Activated naive CD4-positive, alpha-beta T cell treated with anti-CD3 and anti-CD28 coated beads, Interleukin-2, amount 50 U/mL, for 72 hours (primary cell): ENCODE data around the gene RAB3IP. TPM values are rescaled to one million over a fixed set of nuclear protein-coding genes. Genes with fewer than 3 reads are reported as not detected.
"Not testable (repeated sequence)": the region's sequence is repeated elsewhere in the genome, so short reads cannot be mapped to it uniquely, and the experiment has no call there.

ENCODE experiments used
- ATAC-seq, 2 donors: fragments of 150-1000 bp; cut with Tn5 transposase; 2 replicates each; pipeline ENCODE4 v1.10.0; 2021; ENCODE audit warnings: mild to moderate bottlenecking in 2 of 2, moderate library complexity in 2 of 2
- DNase-seq, 2 donors: peaks; one replicate each; pipeline ENCODE4 v3.0.0; 2021 to 2022; ENCODE audit warnings: low spot score in 2 of 2
- H3K27ac Mint-ChIP-seq, 2 donors: one replicate each; pipeline ENCODE4 v1.8.0; 2022; ENCODE audit warnings: mild to moderate bottlenecking in 2 of 2, mixed read lengths in 2 of 2
- H3K36me3 Mint-ChIP-seq, 2 donors: one replicate each; pipeline ENCODE4 v1.8.0; 2022; ENCODE audit warnings: mixed read lengths in 2 of 2
- H3K9me3 Mint-ChIP-seq, 2 donors: one replicate each; pipeline ENCODE4 v1.8.0; 2022; ENCODE audit warnings: mixed read lengths in 2 of 2
- total RNA-seq, 2 donors: library from RNA; stranded (reverse); gene quantifications; one replicate each; pipeline ENCODE4 v1.2.3, GENCODE V29; 2022

RAB3IP gene
- total RNA-seq, 2 donors from 2014 or later: 23.1 to 44.8 TPM

DNA sequence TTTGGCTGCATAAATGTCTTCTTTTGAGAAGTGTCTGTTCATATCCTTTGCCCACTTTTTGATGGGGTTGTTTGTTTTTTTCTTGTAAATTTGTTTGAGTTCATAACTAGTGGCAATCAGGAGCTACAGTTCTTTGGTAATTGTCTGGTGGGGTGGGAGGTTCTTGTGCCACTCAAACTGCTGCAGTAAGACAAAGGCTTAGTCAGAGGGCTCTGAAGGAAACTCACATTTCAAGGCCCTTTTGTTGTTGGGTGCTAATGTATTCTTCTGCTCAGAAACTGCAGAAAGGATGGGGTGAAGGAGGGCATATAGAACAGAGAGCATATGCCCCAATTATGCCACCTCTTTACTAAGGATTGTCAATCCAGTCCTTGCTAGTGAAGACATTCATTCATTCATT is 108.3 kb downstream of the RAB3IP start:
- no peaks in the 10 kb centered on the region for H3K36me3 Mint-ChIP-seq
- ATAC-seq (no peak), DNase-seq (no peak)
- H3K9me3 Mint-ChIP-seq: no peaks in the 10 kb centered on the region
- H3K27ac Mint-ChIP-seq: no peak overlapping the region

GRCh38 chr12:69851976-69852375 is 113.3 kb downstream of the RAB3IP start:
- Mint-ChIP-seq H3K9me3 (no peaks in the 10 kb centered on the region), H3K36me3 (no peaks in the 10 kb centered on the region), H3K27ac (no peak overlapping the region)
- DNase-seq (no peak), ATAC-seq (no peak)

DNA sequence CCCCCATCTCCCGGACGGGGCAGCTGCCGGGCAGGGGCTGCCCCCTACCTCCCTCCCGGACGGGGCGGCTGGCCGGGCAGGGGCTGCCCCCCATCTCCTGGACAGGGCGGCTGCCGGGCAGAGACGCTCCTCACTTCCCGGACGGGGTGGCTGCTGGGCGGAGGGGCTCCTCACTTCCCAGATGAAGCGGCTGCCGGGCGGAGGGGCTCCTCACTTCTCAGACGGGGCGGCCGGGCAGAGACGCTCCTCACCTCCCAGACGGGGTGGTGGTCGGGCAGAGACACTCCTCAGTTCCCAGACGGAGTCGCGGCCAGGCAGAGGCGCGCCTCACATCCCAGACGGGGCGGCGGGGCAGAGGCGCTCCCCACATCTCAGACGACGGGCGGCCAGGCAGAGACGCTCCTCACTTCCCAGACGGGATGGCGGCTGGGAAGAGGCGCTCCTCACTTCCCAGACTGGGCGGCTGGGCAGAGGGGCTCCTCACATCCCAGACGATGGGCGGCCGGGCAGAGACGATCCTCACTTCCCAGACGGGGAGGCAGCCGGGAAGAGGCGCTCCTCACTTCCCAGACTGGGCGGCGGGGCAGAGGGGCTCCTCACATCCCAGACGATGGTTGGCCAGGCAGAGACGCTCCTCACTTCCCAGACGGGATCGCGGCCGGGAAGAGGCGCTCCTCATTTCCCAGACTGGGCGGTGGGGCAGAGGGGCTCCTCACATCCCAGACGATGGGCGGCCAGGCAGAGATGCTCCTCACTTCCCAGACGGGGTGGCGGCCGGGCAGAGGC is 114.7 kb downstream of the RAB3IP start:
- not testable (repeated sequence) for H3K27ac Mint-ChIP-seq, H3K9me3 Mint-ChIP-seq, ATAC-seq, DNase-seq, H3K36me3 Mint-ChIP-seq

DNA sequence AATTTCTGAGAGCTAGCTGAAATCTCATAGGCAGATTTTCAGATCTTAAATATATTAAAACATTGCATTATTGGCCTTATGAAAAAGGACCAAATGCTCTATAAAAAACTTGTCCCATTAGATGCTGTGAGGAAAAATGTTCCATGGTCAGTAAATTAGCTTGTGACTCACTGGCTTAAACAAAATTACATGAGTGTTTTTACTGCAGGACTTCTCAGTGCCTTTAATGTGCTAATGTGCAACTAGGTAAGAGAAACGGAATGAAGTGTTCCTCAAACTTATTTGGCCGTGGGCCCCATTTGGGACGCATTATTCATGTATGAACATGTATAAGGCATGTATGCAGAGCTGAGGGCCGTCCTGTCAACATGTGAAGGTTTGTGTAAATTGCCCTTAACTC is 128.0 kb downstream of the RAB3IP start:
- DNase-seq: no peak
- Mint-ChIP-seq H3K36me3 (no peaks in the 10 kb centered on the region), H3K27ac (no peak overlapping the region), H3K9me3 (no peaks in the 10 kb centered on the region)
- no peak for ATAC-seq

GRCh38 chr12:69868695-69869094 is 130.0 kb downstream of the RAB3IP start:
- no peak for ATAC-seq
- no peak overlapping the region for H3K27ac Mint-ChIP-seq
- no peaks in the 10 kb centered on the region for H3K36me3 Mint-ChIP-seq
- DNase-seq: no peak
- H3K9me3 Mint-ChIP-seq: no peaks in the 10 kb centered on the region

DNA sequence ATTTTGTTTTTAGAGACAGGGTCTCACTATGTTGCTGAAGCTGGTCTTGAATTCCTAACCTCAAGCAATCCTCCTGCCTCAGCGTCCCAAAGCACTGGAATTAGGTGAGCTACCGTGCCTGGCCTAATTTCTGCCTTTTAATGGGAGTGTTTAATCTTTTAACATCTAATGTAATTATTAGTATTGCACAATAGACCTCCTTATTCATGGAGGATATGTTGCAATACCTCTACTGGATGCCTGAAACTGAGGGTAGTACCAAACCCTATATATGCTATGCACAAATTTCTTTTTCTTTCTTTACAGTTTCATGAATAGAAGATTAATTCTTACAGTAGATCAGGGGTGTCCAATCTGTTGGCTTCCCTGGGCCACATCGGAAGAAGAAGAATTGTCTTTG is 134.1 kb downstream of the RAB3IP start:
- Mint-ChIP-seq H3K27ac (no peak overlapping the region), H3K9me3 (no peaks in the 10 kb centered on the region), H3K36me3 (no peaks in the 10 kb centered on the region)
- ATAC-seq (no peak), DNase-seq (no peak)

Other genes starting within 250 kb of the RAB3IP start
- gene CCT2, start 153.4 kb upstream of the RAB3IP start, total RNA-seq: 100 to 1,000 TPM; 238 to 264 TPM
- not detected for gene LRRC10, start 128.0 kb upstream of the RAB3IP start, total RNA-seq
- gene BEST3, start 39.6 kb upstream of the RAB3IP start, total RNA-seq: not detected
- not detected for gene MYRFL, start 86.4 kb downstream of the RAB3IP start, total RNA-seq